Measurements from ENCODE around the gene SIRPB2.

DNA sequence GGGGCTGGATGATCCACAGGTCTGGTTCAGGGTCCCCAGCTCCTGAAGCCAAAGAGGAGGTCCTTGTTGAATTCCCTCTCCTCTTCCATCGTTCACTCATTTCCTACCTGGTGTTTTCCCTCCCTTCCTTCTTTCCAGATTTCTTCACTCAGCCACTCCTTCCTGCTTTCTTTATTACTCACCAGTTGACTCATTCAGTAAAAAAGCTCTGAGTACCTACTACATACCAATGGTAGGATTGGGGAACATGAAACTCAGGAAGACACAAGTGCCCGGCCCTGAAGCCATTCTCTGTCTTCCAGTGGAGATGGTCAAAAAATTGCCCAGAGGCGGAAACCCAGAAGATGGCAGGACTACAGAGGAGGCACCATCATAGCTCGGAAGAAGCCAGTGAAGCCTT, 12.7 kb downstream of the SIRPB2 start:
- TF ChIP-seq, protein P1, sequence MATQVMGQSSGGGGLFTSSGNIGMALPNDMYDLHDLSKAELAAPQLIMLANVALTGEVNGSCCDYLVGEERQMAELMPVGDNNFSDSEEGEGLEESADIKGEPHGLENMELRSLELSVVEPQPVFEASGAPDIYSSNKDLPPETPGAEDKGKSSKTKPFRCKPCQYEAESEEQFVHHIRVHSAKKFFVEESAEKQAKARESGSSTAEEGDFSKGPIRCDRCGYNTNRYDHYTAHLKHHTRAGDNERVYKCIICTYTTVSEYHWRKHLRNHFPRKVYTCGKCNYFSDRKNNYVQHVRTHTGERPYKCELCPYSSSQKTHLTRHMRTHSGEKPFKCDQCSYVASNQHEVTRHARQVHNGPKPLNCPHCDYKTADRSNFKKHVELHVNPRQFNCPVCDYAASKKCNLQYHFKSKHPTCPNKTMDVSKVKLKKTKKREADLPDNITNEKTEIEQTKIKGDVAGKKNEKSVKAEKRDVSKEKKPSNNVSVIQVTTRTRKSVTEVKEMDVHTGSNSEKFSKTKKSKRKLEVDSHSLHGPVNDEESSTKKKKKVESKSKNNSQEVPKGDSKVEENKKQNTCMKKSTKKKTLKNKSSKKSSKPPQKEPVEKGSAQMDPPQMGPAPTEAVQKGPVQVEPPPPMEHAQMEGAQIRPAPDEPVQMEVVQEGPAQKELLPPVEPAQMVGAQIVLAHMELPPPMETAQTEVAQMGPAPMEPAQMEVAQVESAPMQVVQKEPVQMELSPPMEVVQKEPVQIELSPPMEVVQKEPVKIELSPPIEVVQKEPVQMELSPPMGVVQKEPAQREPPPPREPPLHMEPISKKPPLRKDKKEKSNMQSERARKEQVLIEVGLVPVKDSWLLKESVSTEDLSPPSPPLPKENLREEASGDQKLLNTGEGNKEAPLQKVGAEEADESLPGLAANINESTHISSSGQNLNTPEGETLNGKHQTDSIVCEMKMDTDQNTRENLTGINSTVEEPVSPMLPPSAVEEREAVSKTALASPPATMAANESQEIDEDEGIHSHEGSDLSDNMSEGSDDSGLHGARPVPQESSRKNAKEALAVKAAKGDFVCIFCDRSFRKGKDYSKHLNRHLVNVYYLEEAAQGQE (IDR thresholded peaks at IDR 0.05; ENCODE audit: insufficient replicate concordance, low read depth) = no peak
- TF ChIP-seq, protein P2, sequence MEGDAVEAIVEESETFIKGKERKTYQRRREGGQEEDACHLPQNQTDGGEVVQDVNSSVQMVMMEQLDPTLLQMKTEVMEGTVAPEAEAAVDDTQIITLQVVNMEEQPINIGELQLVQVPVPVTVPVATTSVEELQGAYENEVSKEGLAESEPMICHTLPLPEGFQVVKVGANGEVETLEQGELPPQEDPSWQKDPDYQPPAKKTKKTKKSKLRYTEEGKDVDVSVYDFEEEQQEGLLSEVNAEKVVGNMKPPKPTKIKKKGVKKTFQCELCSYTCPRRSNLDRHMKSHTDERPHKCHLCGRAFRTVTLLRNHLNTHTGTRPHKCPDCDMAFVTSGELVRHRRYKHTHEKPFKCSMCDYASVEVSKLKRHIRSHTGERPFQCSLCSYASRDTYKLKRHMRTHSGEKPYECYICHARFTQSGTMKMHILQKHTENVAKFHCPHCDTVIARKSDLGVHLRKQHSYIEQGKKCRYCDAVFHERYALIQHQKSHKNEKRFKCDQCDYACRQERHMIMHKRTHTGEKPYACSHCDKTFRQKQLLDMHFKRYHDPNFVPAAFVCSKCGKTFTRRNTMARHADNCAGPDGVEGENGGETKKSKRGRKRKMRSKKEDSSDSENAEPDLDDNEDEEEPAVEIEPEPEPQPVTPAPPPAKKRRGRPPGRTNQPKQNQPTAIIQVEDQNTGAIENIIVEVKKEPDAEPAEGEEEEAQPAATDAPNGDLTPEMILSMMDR (IDR thresholded peaks at IDR 0.05; ENCODE audit: insufficient read depth, low read length) = no peak
